PC-3 (cell line): ENCODE data around the gene ADORA3. TPM values are rescaled to one million over a fixed set of nuclear protein-coding genes. Genes with fewer than 3 reads are reported as not detected.

Source experiments
- ATAC-seq: fragments of 200-7000 bp; cut with Tn5 transposase; 2 replicates; pipeline ENCODE4 v1.9.1; 2020; ENCODE audit warnings: mild to moderate bottlenecking, moderate library complexity
- BruUV-seq: library from RNA; stranded (reverse); fragments of 400-500 nt; replicated peaks from 2 replicates; lab custom pipeline; 2021; lab: Mats Ljungman, UMichigan
- CTCF ChIA-PET: fragments of 300-600 bp; sonication (Branson Sonifier 250); formaldehyde crosslinking; loops from one replicate; lab custom pipeline; 2022; ENCODE audit warnings: antibody characterized with exemption; lab: Charles Lee
- POLR2A ChIA-PET: fragments of 300-600 bp; sonication (Branson Sonifier 250); formaldehyde crosslinking; loops from one replicate; lab custom pipeline; 2022; ENCODE audit warnings: antibody characterized with exemption; ENCODE audit not compliant: unreplicated experiment; lab: Charles Lee
- DNase-seq: peaks from one replicate; pipeline ENCODE4 v3.0.0-alpha.2; 2015
- H2AFZ ChIP-seq: fragments of 300-600 bp; sonication (generic); 2 replicates; pipeline ENCODE4 v1.6.0; 2016; ENCODE audit warnings: antibody characterized with exemption, low read length
- H3F3A ChIP-seq: fragments of 300-600 bp; sonication (generic); one replicate; pipeline ENCODE4 v1.6.0; 2017; ENCODE audit warnings: antibody characterized with exemption, low read length, control low read depth, mild to moderate bottlenecking; ENCODE audit not compliant: unreplicated experiment
- H3K27ac ChIP-seq: fragments of 300-600 bp; sonication (generic); 2 replicates; pipeline ENCODE4 v1.5.1; 2016; ENCODE audit warnings: mild to moderate bottlenecking, low read length
- H3K27me3 ChIP-seq: fragments of 300-600 bp; sonication (generic); 2 replicates; pipeline ENCODE4 v1.6.1; 2016; ENCODE audit warnings: low read length, mixed read lengths
- H3K36me3 ChIP-seq: fragments of 300-600 bp; sonication (generic); 2 replicates; pipeline ENCODE4 v1.6.1; 2016; ENCODE audit warnings: low read depth, mixed run types, low read length, mixed read lengths
- H3K4me1 ChIP-seq: fragments of 300-600 bp; sonication (generic); 2 replicates; pipeline ENCODE4 v1.5.1; 2016; ENCODE audit warnings: low read length; ENCODE audit not compliant: insufficient read depth
- H3K4me2 ChIP-seq: fragments of 300-600 bp; sonication (generic); 2 replicates; pipeline ENCODE4 v1.6.0; 2016; ENCODE audit warnings: low read length
- H3K4me3 ChIP-seq: fragments of 300-600 bp; sonication (generic); 2 replicates; pipeline ENCODE4 v1.5.1; 2016; ENCODE audit warnings: mild to moderate bottlenecking, low read length, mixed read lengths
- H3K79me2 ChIP-seq: fragments of 300-600 bp; sonication (generic); 2 replicates; pipeline ENCODE4 v1.6.1; 2017; ENCODE audit warnings: low read length, mixed read lengths
- H3K9ac ChIP-seq: fragments of 300-600 bp; sonication (generic); 2 replicates; pipeline ENCODE4 v1.6.0; 2016; ENCODE audit warnings: mild to moderate bottlenecking, low read length
- H3K9me2 ChIP-seq: fragments of 300-600 bp; sonication (generic); replicated peaks from 2 replicates; pipeline ENCODE4 v1.6.1; 2016; ENCODE audit warnings: mixed run types, low read length, mixed read lengths
- H3K9me3 ChIP-seq: fragments of 300-600 bp; sonication (generic); 2 replicates; pipeline ENCODE4 v1.6.1; 2016; ENCODE audit warnings: low read length, mixed read lengths
- H4K20me1 ChIP-seq: fragments of 300-600 bp; sonication (generic); 2 replicates; pipeline ENCODE4 v1.6.1; 2016; ENCODE audit warnings: low read length, mixed read lengths
- EZH2 ChIP-seq: fragments of 300-600 bp; sonication (generic); IDR thresholded peaks from one replicate; pipeline ENCODE4 v1.6.1; 2017; ENCODE audit warnings: antibody characterized with exemption, mild to moderate bottlenecking, low read length; ENCODE audit not compliant: unreplicated experiment
- EZH2phosphoT487 ChIP-seq: fragments of 300-600 bp; sonication (generic); IDR thresholded peaks from 2 replicates; pipeline ENCODE4 v1.6.1; 2018; ENCODE audit warnings: mild to moderate bottlenecking, antibody characterized with exemption, low read length, borderline replicate concordance
- intact Hi-C: fragments of 100-400 bp; cut with micrococcal nuclease; formaldehyde crosslinking; loops from 2 replicates; pipeline ENCODE4 v1.9.0; 2023
- total RNA-seq: library from RNA; depleted of rRNA; stranded (reverse); fragments of >200 nt; gene quantifications from 2 replicates; pipeline ENCODE4 v1.2.3, GENCODE V29; 2014; rRNA removed
- TF ChIP-seq, protein P1 (sequence below): fragments of 300-600 bp; sonication (generic); conservative IDR thresholded peaks from 2 replicates; pipeline ENCODE4 v1.5.1; 2017; ENCODE audit warnings: antibody characterized with exemption, low read depth, mild to moderate bottlenecking, low read length

The ADORA3 gene
- total RNA-seq, 1 experiment from 2014 or later: not detected

- Histone ChIP-seq H3K9me3 (no peaks in the 10 kb centered on the region), H3K9ac (peak overlapping the region; percentile 98), H3K4me3 (peak overlapping the region; percentile 91), H3F3A (no peaks in the 10 kb centered on the region), H4K20me1 (peaks cover 35% of the 10 kb centered on the region), H3K27me3 (no peaks in the 10 kb centered on the region), H3K4me2 (peak overlapping the region; percentile 86), H3K36me3 (peaks cover 36% of the 10 kb centered on the region), H3K9me2 (no peaks in the 10 kb centered on the region), H2AFZ (no peak overlapping the region), H3K79me2 (peaks cover 98% of the 10 kb centered on the region), H3K27ac (no peak overlapping the region), H3K4me1 (peaks cover 32% of the 10 kb centered on the region)
- no peak for DNase-seq
- ChIA-PET POLR2A (no interaction called here), CTCF (no interaction called here)
- TF ChIP-seq, protein P1, sequence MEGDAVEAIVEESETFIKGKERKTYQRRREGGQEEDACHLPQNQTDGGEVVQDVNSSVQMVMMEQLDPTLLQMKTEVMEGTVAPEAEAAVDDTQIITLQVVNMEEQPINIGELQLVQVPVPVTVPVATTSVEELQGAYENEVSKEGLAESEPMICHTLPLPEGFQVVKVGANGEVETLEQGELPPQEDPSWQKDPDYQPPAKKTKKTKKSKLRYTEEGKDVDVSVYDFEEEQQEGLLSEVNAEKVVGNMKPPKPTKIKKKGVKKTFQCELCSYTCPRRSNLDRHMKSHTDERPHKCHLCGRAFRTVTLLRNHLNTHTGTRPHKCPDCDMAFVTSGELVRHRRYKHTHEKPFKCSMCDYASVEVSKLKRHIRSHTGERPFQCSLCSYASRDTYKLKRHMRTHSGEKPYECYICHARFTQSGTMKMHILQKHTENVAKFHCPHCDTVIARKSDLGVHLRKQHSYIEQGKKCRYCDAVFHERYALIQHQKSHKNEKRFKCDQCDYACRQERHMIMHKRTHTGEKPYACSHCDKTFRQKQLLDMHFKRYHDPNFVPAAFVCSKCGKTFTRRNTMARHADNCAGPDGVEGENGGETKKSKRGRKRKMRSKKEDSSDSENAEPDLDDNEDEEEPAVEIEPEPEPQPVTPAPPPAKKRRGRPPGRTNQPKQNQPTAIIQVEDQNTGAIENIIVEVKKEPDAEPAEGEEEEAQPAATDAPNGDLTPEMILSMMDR: no peak
- TF ChIP-seq EZH2 (no peak), EZH2phosphoT487 (no peak)
- ATAC-seq: no peak
- intact Hi-C loops: no loop called here
- BruUV-seq: no TSS peak
Measured at GRCh38 chr1:111450185-111450584, 53.2 kb downstream of the ADORA3 start.

DNA sequence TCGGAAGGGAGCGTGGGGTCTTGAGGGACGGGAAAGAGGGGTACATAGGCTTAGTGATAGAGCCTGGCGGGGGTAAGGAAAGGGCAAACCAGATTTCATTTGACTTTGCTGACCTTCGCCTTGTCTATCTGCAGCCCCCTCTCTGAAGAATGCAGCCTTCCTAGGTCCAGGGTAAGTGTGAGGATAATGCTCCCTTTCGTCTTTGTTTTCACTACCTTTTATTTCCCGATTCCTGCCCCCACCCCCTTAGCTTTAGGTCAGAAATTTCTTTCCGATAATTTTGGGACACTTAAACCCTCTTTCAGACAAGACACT lies 53.8 kb downstream of the ADORA3 start:
- TF ChIP-seq EZH2phosphoT487 (no peak), EZH2 (no peak)
- TF ChIP-seq, protein P1: no peak
- no peak for ATAC-seq
- Histone ChIP-seq H3K27ac (peak overlapping the region; percentile 65), H3K9me2 (no peaks in the 10 kb centered on the region), H3K79me2 (peaks cover 98% of the 10 kb centered on the region), H4K20me1 (peaks cover 31% of the 10 kb centered on the region; the same call in 1 of the 2 replicates), H3K27me3 (no peaks in the 10 kb centered on the region), H3K9me3 (no peaks in the 10 kb centered on the region), H3K4me2 (peak overlapping the region; percentile 86), H3K9ac (peak overlapping the region; percentile 98), H3K4me1 (peaks cover 32% of the 10 kb centered on the region), H3K36me3 (peaks cover 36% of the 10 kb centered on the region), H3F3A (no peaks in the 10 kb centered on the region), H3K4me3 (peak overlapping the region; percentile 91), H2AFZ (peak overlapping the region; percentile 89)
- no TSS peak for BruUV-seq
- ChIA-PET POLR2A (no interaction called here), CTCF (no interaction called here)
- intact Hi-C loops: loop anchor here (5.0 kb wide), 1 partner anchor 42 kb away; no protein-coding TSS in a partner anchor
- no peak for DNase-seq

Other genes with a start within 250 kb of the ADORA3 start
- gene CHIA, start 212.8 kb downstream of the ADORA3 start, total RNA-seq: not detected in 2 replicates
- gene OVGP1, start 75.9 kb downstream of the ADORA3 start, total RNA-seq: 7.8 and 8.2 TPM in 2 replicates
- 62.1 and 67.9 TPM in 2 replicates for gene WDR77, start 54.4 kb downstream of the ADORA3 start, total RNA-seq
- 448 and 612 TPM in 2 replicates for gene ATP5PB, start 54.2 kb downstream of the ADORA3 start, total RNA-seq
- gene C1orf162, start 29.6 kb downstream of the ADORA3 start, total RNA-seq: 1.4 TPM in 1 of 2 replicates, not detected in the other
- not detected in 2 replicates for gene TMIGD3, start within 50 bp of the ADORA3 start, total RNA-seq
- 19.0 TPM in 2 replicates for gene RAP1A, start 116.2 kb upstream of the ADORA3 start, total RNA-seq
- 0.11 TPM in 1 of 2 replicates, not detected in the other for gene INKA2, start 235.8 kb upstream of the ADORA3 start, total RNA-seq